D721Med (cell line): ENCODE data around the gene ITPR3.

Experiments
- DNase-seq: peaks from one replicate; pipeline ENCODE4 v3.0.0; 2011; ENCODE audit warnings: low spot score; ENCODE audit not compliant: insufficient read length
- FAIRE-seq: peaks from 2 replicates; lab custom pipeline; 2011; peaks lifted over from hg19 to GRCh38; lab: Jason Lieb, UNC
- TF ChIP-seq, protein P1 (sequence below): IDR thresholded peaks from 2 replicates; pipeline ENCODE4 v1.5.1; 2012; ENCODE audit warnings: mild to moderate bottlenecking, control low read depth; ENCODE audit not compliant: insufficient read depth; ENCODE audit errors: missing control alignments

Gene ITPR3

DNA sequence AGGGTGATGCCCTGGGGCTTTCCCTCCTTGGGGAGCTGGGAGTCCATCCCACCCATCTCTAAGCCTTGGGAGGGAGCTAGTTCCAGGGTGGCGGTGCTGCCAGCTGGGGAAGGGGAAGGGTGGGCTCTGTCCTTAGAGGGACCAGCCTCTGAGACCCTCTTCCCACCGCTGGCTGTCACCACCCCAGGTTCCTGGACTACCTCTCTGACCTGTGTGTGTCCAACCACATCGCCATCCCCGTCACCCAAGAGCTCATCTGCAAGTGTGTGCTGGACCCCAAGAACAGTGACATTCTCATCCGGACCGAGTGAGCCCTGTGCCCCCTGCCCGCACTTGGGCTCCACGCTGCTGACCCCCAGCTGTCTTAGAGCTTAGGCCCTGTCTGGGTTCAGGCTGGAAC, 47.2 kb downstream of the ITPR3 start:
- FAIRE-seq, result no peak
- no peak for DNase-seq
- TF ChIP-seq, protein P1, sequence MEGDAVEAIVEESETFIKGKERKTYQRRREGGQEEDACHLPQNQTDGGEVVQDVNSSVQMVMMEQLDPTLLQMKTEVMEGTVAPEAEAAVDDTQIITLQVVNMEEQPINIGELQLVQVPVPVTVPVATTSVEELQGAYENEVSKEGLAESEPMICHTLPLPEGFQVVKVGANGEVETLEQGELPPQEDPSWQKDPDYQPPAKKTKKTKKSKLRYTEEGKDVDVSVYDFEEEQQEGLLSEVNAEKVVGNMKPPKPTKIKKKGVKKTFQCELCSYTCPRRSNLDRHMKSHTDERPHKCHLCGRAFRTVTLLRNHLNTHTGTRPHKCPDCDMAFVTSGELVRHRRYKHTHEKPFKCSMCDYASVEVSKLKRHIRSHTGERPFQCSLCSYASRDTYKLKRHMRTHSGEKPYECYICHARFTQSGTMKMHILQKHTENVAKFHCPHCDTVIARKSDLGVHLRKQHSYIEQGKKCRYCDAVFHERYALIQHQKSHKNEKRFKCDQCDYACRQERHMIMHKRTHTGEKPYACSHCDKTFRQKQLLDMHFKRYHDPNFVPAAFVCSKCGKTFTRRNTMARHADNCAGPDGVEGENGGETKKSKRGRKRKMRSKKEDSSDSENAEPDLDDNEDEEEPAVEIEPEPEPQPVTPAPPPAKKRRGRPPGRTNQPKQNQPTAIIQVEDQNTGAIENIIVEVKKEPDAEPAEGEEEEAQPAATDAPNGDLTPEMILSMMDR, result no peak

DNA sequence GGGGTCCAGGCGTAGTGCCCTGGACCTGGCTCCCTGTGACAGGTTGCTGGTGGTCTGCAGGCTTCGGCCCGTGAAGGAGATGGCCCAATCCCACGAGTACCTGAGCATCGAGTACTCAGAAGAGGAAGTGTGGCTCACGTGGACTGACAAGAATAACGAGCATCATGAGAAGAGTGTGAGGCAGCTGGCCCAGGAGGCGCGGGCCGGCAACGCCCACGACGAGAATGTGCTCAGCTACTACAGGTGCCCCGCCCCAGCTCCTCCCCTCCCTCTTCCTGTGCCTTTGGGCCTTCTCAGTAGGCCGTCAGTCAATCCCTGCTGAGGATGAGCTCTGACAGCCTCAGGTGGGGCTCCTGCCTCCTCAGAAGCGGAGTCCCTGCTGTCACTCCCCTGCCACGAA, 47.8 kb downstream of the ITPR3 start:
- DNase-seq (no peak), FAIRE-seq (no peak)
- TF ChIP-seq, protein P1, result no peak

DNA sequence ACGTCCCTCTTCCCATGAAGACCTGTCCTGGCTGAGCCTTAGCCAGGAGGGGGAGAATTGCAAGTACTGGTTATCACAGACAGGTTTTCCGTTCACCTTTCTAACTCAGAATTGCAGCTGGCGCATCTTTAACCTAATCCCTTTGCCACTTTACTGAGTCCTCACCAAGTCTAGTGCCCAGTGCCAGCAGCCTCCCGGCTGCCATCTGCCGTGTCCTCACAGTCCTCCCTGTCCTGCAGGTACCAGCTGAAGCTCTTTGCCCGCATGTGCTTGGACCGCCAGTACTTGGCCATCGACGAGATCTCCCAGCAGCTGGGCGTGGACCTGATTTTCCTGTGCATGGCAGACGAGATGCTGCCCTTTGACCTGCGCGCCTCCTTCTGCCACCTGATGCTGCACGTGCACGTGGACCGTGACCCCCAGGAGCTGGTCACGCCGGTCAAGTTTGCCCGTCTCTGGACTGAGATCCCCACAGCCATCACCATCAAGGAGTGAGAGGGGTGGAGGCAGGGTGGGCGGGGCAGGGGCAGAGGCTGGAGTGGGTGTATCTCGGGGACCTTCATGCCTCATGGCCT, 49.1 kb downstream of the ITPR3 start:
- FAIRE-seq (no peak), DNase-seq (no peak)
- TF ChIP-seq, protein P1, result no peak

DNA sequence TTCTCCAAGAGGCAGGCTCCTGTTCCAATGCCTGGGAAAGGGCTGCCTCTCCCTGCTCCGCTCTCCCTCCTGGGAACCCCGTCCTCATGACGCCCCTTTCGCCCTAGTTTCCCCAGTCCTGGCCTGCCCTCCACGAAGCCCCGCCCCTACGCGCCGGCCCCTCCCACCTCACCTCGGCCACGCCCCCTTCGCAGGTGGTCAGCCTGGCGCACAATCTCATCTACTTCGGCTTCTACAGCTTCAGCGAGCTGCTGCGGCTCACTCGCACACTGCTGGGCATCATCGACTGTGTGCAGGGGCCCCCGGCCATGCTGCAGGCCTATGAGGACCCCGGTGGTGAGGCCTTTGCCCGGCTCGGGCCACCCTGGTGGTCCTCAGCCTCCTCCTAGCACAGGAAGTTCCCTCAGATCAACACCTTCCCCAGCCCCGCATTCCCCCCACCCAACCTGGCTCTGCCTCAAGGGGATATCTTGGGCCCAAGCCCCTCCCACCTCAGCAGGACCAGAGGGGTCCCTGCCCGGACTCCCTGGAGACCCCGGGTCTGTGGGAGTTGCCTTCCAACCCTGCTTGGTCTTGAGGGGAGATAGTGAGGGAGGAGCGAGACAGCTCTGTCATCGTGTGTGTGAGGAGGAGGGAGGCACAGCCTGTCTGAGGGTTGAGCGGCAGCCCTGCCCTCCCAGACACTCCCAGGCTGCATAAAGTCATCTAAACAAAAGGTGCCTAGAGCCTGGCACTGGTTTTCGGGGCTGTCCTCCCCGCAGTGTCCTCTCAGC, 50.0 kb downstream of the ITPR3 start:
- no peak for DNase-seq
- TF ChIP-seq, protein P1, result no peak
- no peak for FAIRE-seq

DNA sequence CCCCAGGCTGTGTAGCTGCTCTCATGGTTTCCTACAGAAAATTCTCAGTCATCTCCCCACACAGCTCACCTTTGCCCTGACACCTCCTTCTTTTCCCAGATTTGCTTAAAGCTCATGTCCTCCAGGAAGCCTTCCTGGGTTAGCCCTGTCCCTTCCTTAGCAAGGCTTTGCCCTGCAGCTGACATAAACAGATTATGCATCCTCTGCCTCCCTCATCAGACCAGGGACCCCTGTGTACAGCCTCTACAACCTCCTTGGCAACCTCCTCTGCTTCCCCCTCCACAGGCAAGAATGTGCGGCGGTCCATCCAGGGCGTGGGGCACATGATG, 50.6 kb downstream of the ITPR3 start:
- TF ChIP-seq, protein P1, result no peak
- DNase-seq (no peak), FAIRE-seq (no peak)

DNA sequence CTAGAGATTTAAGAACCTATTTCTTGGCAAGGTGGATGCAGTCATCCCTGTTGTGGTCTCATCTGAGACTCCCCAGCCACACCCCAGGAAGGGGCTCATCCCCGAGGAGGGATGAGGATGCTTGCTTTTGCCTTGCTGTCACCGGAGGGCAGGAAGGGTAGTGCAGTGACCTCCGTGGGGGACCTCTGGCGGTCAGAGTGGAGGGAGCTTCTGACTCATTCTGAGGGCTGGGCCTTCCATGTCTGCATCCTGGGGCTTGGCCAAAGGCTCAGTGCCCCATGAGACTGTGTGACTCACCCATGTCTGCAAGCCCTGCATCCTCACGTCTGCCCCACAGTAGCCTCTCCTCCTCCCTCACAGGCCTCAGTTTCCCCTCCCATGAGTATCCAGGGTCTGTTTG, 51.7 kb downstream of the ITPR3 start:
- TF ChIP-seq, protein P1, result no peak
- FAIRE-seq, result no peak
- DNase-seq, result no peak

DNA sequence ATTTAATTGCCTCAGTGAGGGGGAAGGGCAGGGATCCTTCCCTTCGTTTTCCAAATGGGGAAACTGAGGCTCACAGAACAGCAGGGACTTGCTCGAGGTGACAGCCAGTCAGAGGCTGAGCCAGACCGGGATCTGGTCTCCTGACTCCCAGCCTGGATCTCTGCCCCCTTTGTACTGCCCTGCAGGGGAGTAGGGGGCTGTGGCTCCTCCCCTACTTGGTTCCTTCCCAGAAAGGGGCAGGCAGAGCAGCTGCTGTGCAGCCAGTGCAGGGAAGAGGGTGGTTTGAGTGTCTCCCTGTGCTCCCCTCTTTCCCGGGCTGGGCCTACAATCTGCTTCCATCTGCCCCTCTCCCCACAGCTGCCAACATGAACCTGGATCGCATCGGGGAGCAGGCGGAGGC, 52.7 kb downstream of the ITPR3 start:
- FAIRE-seq (no peak), DNase-seq (no peak)
- TF ChIP-seq, protein P1, result no peak
